SU-DHL-6 (cell line): Measurements from ENCODE around the gene PLCB1.

Experiments used
- H2AFZ ChIP-seq: fragments of 200-600 bp; sonication (generic); 2 replicates; pipeline ENCODE4 v1.6.1; 2014; ENCODE audit warnings: low read depth, mild to moderate bottlenecking, moderate library complexity, mixed read lengths, antibody characterized with exemption, low read length; ENCODE audit not compliant: severe bottlenecking
- H3F3A ChIP-seq: fragments of 200-600 bp; shearing (Covaris generic); 2 replicates; pipeline ENCODE4 v1.6.0; 2016; ENCODE audit warnings: antibody characterized with exemption, mild to moderate bottlenecking; ENCODE audit not compliant: insufficient read depth
- H3K27ac ChIP-seq: fragments of 200-600 bp; sonication (generic); 2 replicates; pipeline ENCODE4 v1.5.1; 2016; ENCODE audit warnings: low read depth, mild to moderate bottlenecking, low read length, moderate library complexity, mixed read lengths
- H3K27me3 ChIP-seq: fragments of 200-600 bp; sonication (generic), shearing (Covaris generic); 2 replicates; pipeline ENCODE4 v1.6.0; 2014; ENCODE audit warnings: mild to moderate bottlenecking, low read length
- H3K36me3 ChIP-seq: fragments of 200-600 bp; sonication (generic); 2 replicates; pipeline ENCODE4 v1.6.1; 2014; ENCODE audit warnings: mild to moderate bottlenecking, low read length, mixed read lengths
- H3K4me2 ChIP-seq: fragments of 300-600, 200-600 bp; shearing (Covaris generic), sonication (generic); 2 replicates; pipeline ENCODE4 v1.6.0; 2014; ENCODE audit warnings: low read length, low read depth, mild to moderate bottlenecking; ENCODE audit not compliant: poor library complexity, severe bottlenecking
- H3K4me3 ChIP-seq: fragments of 200-600 bp; sonication (generic); 2 replicates; pipeline ENCODE4 v1.5.1; 2014; ENCODE audit warnings: antibody characterized with exemption, low read length, mild to moderate bottlenecking, mixed read lengths; ENCODE audit not compliant: insufficient read depth, poor library complexity, severe bottlenecking
- H3K79me2 ChIP-seq: fragments of 200-600 bp; sonication (generic); 2 replicates; pipeline ENCODE4 v1.6.1; 2014; ENCODE audit warnings: mild to moderate bottlenecking, low read length, moderate library complexity; ENCODE audit not compliant: insufficient read depth
- H3K9ac ChIP-seq: fragments of 200-600 bp; sonication (generic); 2 replicates; pipeline ENCODE4 v1.7.0; 2014; ENCODE audit warnings: mild to moderate bottlenecking, low read length
- H3K9me2 ChIP-seq: fragments of 200-600 bp; sonication (generic); replicated peaks from 2 replicates; pipeline ENCODE4 v1.6.1; 2014; ENCODE audit warnings: low read length; ENCODE audit not compliant: insufficient read depth
- H3K9me3 ChIP-seq: fragments of 200-600 bp; sonication (generic); 2 replicates; pipeline ENCODE4 v1.6.1; 2014; ENCODE audit warnings: low read length, mixed read lengths; ENCODE audit not compliant: insufficient read depth
- H4K20me1 ChIP-seq: fragments of 200-600 bp; sonication (generic); 2 replicates; pipeline ENCODE4 v1.6.1; 2014; ENCODE audit warnings: low read depth, mild to moderate bottlenecking, antibody characterized with exemption, low read length, moderate library complexity, mixed read lengths
- EZH2phosphoT487 ChIP-seq: fragments of 200-600 bp; sonication (generic), shearing (Covaris generic); conservative IDR thresholded peaks from 2 replicates; pipeline ENCODE4 v1.6.1; 2018; ENCODE audit warnings: mild to moderate bottlenecking, antibody characterized with exemption, low read length, moderate library complexity, mixed read lengths
- TF ChIP-seq, protein P1 (sequence below): fragments of 200-600 bp; sonication (generic); IDR thresholded peaks from one replicate; pipeline ENCODE4 v1.5.1; 2017; ENCODE audit warnings: antibody characterized with exemption, mild to moderate bottlenecking, low read length, moderate library complexity; ENCODE audit not compliant: insufficient read depth, poor library complexity, severe bottlenecking

Gene PLCB1

DNA sequence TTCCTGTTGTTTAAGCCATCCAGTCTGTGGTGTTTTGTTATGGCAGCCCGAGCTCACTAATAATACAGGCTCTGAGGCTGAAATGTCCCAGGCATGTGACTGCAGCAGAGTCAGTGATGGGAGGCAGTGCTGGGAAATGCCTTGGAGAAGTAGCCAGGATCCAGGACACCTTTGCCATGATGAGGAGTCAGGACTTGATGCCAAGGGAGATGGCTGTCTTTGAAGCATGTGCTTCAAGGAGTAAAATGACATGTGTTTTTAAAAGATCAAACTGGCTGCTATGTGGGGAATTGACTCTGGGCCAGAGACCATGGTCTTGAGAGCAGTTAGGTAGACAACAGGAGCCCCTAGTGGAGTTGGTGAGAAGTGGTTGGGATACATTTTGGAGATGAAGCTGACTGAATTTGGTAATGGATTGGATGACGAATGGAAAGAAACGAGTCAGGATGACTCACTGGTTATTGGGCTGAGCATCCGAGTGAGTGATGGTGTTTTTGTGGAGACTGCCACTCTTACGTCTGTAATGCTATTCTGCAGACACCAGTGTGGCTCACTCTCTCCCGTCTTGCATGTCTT lies 322.2 kb downstream of the PLCB1 start:
- H3K9me2 ChIP-seq: no peaks in the 10 kb centered on the region
- H3K79me2 ChIP-seq: no peaks in the 10 kb centered on the region
- no peaks in the 10 kb centered on the region for H3F3A ChIP-seq
- no peaks in the 10 kb centered on the region for H3K27me3 ChIP-seq
- H3K9me3 ChIP-seq: no peaks in the 10 kb centered on the region
- H3K4me2 ChIP-seq: no peak overlapping the region
- H3K36me3 ChIP-seq: no peaks in the 10 kb centered on the region
- H2AFZ ChIP-seq: peak overlapping the region; percentile 46
- no peak overlapping the region for H3K9ac ChIP-seq
- no peak overlapping the region for H3K27ac ChIP-seq
- TF ChIP-seq EZH2phosphoT487: no peak
- TF ChIP-seq, protein P1, sequence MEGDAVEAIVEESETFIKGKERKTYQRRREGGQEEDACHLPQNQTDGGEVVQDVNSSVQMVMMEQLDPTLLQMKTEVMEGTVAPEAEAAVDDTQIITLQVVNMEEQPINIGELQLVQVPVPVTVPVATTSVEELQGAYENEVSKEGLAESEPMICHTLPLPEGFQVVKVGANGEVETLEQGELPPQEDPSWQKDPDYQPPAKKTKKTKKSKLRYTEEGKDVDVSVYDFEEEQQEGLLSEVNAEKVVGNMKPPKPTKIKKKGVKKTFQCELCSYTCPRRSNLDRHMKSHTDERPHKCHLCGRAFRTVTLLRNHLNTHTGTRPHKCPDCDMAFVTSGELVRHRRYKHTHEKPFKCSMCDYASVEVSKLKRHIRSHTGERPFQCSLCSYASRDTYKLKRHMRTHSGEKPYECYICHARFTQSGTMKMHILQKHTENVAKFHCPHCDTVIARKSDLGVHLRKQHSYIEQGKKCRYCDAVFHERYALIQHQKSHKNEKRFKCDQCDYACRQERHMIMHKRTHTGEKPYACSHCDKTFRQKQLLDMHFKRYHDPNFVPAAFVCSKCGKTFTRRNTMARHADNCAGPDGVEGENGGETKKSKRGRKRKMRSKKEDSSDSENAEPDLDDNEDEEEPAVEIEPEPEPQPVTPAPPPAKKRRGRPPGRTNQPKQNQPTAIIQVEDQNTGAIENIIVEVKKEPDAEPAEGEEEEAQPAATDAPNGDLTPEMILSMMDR: no peak
- H4K20me1 ChIP-seq: no peaks in the 10 kb centered on the region
- no peak overlapping the region for H3K4me3 ChIP-seq

DNA sequence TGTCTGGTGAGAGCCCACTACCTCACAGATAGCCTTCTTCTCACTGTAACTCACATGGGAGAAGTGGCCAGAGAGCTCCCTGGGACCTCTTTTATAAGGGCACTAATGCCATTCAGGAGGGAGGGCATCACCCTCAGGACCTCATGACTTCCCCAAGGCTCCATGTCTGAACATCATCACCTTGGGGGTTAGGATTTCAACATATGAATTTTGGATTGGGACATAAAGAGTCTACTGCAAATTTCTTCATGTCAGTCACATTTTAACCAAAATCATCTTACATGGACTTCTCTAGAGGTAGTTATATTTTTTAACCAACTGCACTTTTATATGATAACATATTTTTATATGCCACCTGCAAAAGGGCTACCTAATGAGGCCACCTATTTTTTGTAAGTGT lies 324.7 kb downstream of the PLCB1 start:
- Histone ChIP-seq H3K9me2 (no peaks in the 10 kb centered on the region), H3K4me2 (no peak overlapping the region), H3K36me3 (no peaks in the 10 kb centered on the region), H2AFZ (no peak overlapping the region), H3K9ac (no peak overlapping the region), H3K9me3 (no peaks in the 10 kb centered on the region), H4K20me1 (no peaks in the 10 kb centered on the region), H3K27ac (no peak overlapping the region), H3K4me3 (no peak overlapping the region), H3K79me2 (no peaks in the 10 kb centered on the region), H3K27me3 (no peaks in the 10 kb centered on the region), H3F3A (no peaks in the 10 kb centered on the region)
- no peak for TF ChIP-seq EZH2phosphoT487
- TF ChIP-seq, protein P1: no peak

DNA sequence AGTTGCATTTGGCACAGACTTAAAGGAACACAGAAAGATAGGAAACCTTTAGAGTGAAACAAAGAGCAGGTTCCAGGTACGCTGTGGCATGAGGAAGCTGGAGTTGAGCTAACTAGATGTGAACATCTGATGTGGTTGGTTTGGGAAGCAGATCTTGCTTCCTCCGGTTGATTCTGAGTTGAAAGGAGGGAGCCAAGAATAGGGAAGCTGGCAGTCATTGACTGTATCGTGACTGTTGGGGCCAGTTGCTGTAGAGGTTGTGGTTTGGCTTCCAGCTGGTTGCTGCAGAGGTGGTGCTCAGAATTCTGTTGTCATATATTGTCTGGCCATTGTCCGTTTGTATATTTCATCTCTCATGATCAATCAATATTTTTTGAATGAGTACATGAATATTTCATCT lies 325.9 kb downstream of the PLCB1 start:
- no peak overlapping the region for H3K4me3 ChIP-seq
- TF ChIP-seq, protein P1: no peak
- no peak for TF ChIP-seq EZH2phosphoT487
- no peaks in the 10 kb centered on the region for H3K27me3 ChIP-seq
- no peaks in the 10 kb centered on the region for H3K9me3 ChIP-seq
- H3K9ac ChIP-seq: no peak overlapping the region
- H3F3A ChIP-seq: no peaks in the 10 kb centered on the region
- no peak overlapping the region for H2AFZ ChIP-seq
- no peaks in the 10 kb centered on the region for H3K79me2 ChIP-seq
- no peaks in the 10 kb centered on the region for H3K9me2 ChIP-seq
- no peak overlapping the region for H3K27ac ChIP-seq
- H4K20me1 ChIP-seq: no peaks in the 10 kb centered on the region
- no peaks in the 10 kb centered on the region for H3K36me3 ChIP-seq
- no peak overlapping the region for H3K4me2 ChIP-seq
